ENCODE results near the gene ELOVL2.
"Not testable (repeated sequence)": the region's sequence is repeated elsewhere in the genome, so short reads cannot be mapped to it uniquely, and the experiment has no call there.

The ELOVL2 gene

GRCh38 chr6:11021003-11021402, 23.1 kb downstream of the ELOVL2 start:
- no peak for DNase-seq

- no peak for DNase-seq
These were observed 25.9 kb downstream of the ELOVL2 start for GRCh38 chr6:11018225-11018624.

GRCh38 chr6:11017090-11017489, 27.0 kb downstream of the ELOVL2 start:
- DNase-seq = no peak

GRCh38 chr6:11016452-11016851, 27.7 kb downstream of the ELOVL2 start:
- no peak for DNase-seq

- no peak for DNase-seq
These were observed 29.0 kb downstream of the ELOVL2 start for GRCh38 chr6:11015102-11015501.

GRCh38 chr6:11013721-11014070, 30.4 kb downstream of the ELOVL2 start:
- no peak for DNase-seq

- no peak for DNase-seq
These were observed 31.0 kb downstream of the ELOVL2 start for GRCh38 chr6:11012976-11013720.

- no peak for DNase-seq
These were observed 31.8 kb downstream of the ELOVL2 start for GRCh38 chr6:11012295-11012754.

GRCh38 chr6:11011787-11012234, 32.3 kb downstream of the ELOVL2 start:
- DNase-seq = no peak

- no peak for DNase-seq
These were observed 34.8 kb downstream of the ELOVL2 start for GRCh38 chr6:11009353-11009752.

- no peak for DNase-seq
These were observed 35.3 kb downstream of the ELOVL2 start for GRCh38 chr6:11008821-11009220.

GRCh38 chr6:11007715-11008608, 36.1 kb downstream of the ELOVL2 start:
- no peak for DNase-seq

- DNase-seq = no peak
These were observed 38.0 kb downstream of the ELOVL2 start for GRCh38 chr6:11006061-11006460.

GRCh38 chr6:11003297-11003696, 40.8 kb downstream of the ELOVL2 start:
- not testable (repeated sequence) for DNase-seq

GRCh38 chr6:11002176-11002575, 41.9 kb downstream of the ELOVL2 start:
- no peak for DNase-seq

- DNase-seq = no peak
These were observed 44.1 kb downstream of the ELOVL2 start for GRCh38 chr6:10999994-11000393.

GRCh38 chr6:10995114-10995707, 48.9 kb downstream of the ELOVL2 start:
- no peak for DNase-seq

- no peak for DNase-seq
These were observed 50.2 kb downstream of the ELOVL2 start for GRCh38 chr6:10993896-10994295.

GRCh38 chr6:10991115-10991514, 53.0 kb downstream of the ELOVL2 start:
- no peak for DNase-seq

GRCh38 chr6:10989587-10989986, 54.5 kb downstream of the ELOVL2 start:
- DNase-seq = no peak

- not testable (repeated sequence) for DNase-seq
These were observed 59.1 kb downstream of the ELOVL2 start for GRCh38 chr6:10984959-10985358.

- no peak for DNase-seq
These were observed 62.7 kb downstream of the ELOVL2 start for GRCh38 chr6:10981409-10981808.

GRCh38 chr6:10979603-10980002, 64.5 kb downstream of the ELOVL2 start:
- no peak for DNase-seq
